ENCODE results near the gene CDSN. TPM values are rescaled to one million over a fixed set of nuclear protein-coding genes. Genes with fewer than 3 reads are reported as not detected.

CDSN gene
- total RNA-seq, 1 experiment from 2014 or later: 0.12 TPM

GRCh38 chr6:31075528-31075927 is 44.7 kb downstream of the CDSN start (continued):
- TF ChIP-seq REST (IDR thresholded peaks at IDR 0.05; ENCODE audit: low read depth) (no peak), SRF (IDR thresholded peaks at IDR 0.05; ENCODE audit: low read depth) (no peak), JUND (IDR thresholded peaks at IDR 0.05) (no peak), ELF1 (IDR thresholded peaks at IDR 0.05; ENCODE audit: borderline replicate concordance, low read depth) (no peak), ZFX (IDR thresholded peaks at IDR 0.05) (no peak), YY1 (IDR thresholded peaks at IDR 0.05; ENCODE audit: extremely low read depth, insufficient replicate concordance, low read depth, low read length) (no peak), POLR2A (IDR thresholded peaks at IDR 0.05; ENCODE audit: borderline replicate concordance, extremely low read depth, insufficient read depth, insufficient read length) (no peak)

- no peak for DNase-seq (ENCODE audit: low read depth, low spot score)
These were observed 45.8 kb downstream of the CDSN start for GRCh38 chr6:31074401-31074800.

More at GRCh38 chr6:31074401-31074800, 45.8 kb downstream of the CDSN start:
- Histone ChIP-seq H3K27me3 (ENCODE audit: insufficient read depth, low read length) (no peaks in the 10 kb centered on the region), H3K36me3 (ENCODE audit: control insufficient read depth in 1 of 2, insufficient read depth in 2 of 2, low read length in 2 of 2) (no peaks in the 10 kb centered on the region), H3K4me1 (ENCODE audit: control insufficient read depth in 1 of 2, insufficient read depth in 2 of 2, low read length in 2 of 2) (peaks cover 4 to 13% of the 10 kb centered on the region in 2 experiments; a peak in 3 of 4 replicates), H3K79me2 (ENCODE audit: insufficient read depth, low read length) (no peaks in the 10 kb centered on the region), H3K4me3 (replicated peaks in 1 of 2; ENCODE audit: low read depth in 1 of 2, low read length in 2 of 2) (no peak overlapping the region), H2AFZ (ENCODE audit: low read depth, low read length, poor library complexity, severe bottlenecking) (no peak overlapping the region), H3K27ac (ENCODE audit: low read depth, low read length) (no peak overlapping the region), H3K9me2 (ENCODE audit: insufficient read depth) (no peaks in the 10 kb centered on the region), H3K9ac (ENCODE audit: low read length) (no peak overlapping the region), H3K4me2 (ENCODE audit: low read length) (no peak overlapping the region), H3K9me3 (ENCODE audit: control insufficient read depth in 1 of 2, insufficient read depth in 1 of 2, low read depth in 1 of 2, low read length in 2 of 2) (no peaks in the 10 kb centered on the region), H4K20me1 (ENCODE audit: insufficient read depth) (no peaks in the 10 kb centered on the region)
- POLR2A ChIA-PET: no interaction called here
- BruUV-seq (replicated peaks): no TSS peak
- TF ChIP-seq POLR2A (IDR thresholded peaks at IDR 0.05; ENCODE audit: borderline replicate concordance, extremely low read depth, insufficient read depth, insufficient read length) (no peak), RAD21 (IDR thresholded peaks at IDR 0.05; ENCODE audit: low read depth) (no peak), JUND (IDR thresholded peaks at IDR 0.05) (no peak), SIN3A (IDR thresholded peaks at IDR 0.05; ENCODE audit: low read depth) (no peak), ZNF274 (IDR thresholded peaks at IDR 0.05; ENCODE audit: low read depth, low read length) (no peak), TCF7L2 (IDR thresholded peaks at IDR 0.05; ENCODE audit: borderline replicate concordance, extremely low read depth, insufficient read depth, insufficient read length) (no peak), EZH2phosphoT487 (IDR thresholded peaks at IDR 0.05; ENCODE audit: borderline replicate concordance) (no peak), ATF3 (IDR thresholded peaks at IDR 0.05) (no peak), SRF (IDR thresholded peaks at IDR 0.05; ENCODE audit: low read depth) (no peak), EGR1 (IDR thresholded peaks at IDR 0.05; ENCODE audit: low read depth) (no peak), CTCF (IDR thresholded peaks at IDR 0.05 in 2 of 3, conservative IDR thresholded peaks at IDR 0.05 in 1 of 3; ENCODE audit: borderline replicate concordance in 1 of 3, insufficient read depth in 1 of 3, low read depth in 2 of 3, low read length in 2 of 3) (no peak), YY1 (IDR thresholded peaks at IDR 0.05; ENCODE audit: extremely low read depth, insufficient replicate concordance, low read depth, low read length) (no peak), MAX (IDR thresholded peaks at IDR 0.05) (no peak), ELF1 (IDR thresholded peaks at IDR 0.05; ENCODE audit: borderline replicate concordance, low read depth) (no peak), CBX3 (IDR thresholded peaks at IDR 0.05; ENCODE audit: low read depth) (no peak), SP1 (IDR thresholded peaks at IDR 0.05; ENCODE audit: low read depth) (no peak)
- intact Hi-C loops (cut with micrococcal nuclease): no loop called here
- no peak for ATAC-seq
- CTCF ChIA-PET: interaction anchor here (1.1 to 2.1 kb wide), 2 partner anchors 12 to 132 kb away, joined by 3 to 5 read pairs; no protein-coding TSS in a partner anchor
- RAD21 ChIA-PET (ENCODE audit: low non-redundant PET in 1 of 2, low total read pairs in 2 of 2, uncharacterized antibody in 2 of 2, unreplicated experiment in 2 of 2): no interaction called here
